Metanephros (tissue), 1 donor: ENCODE data around the gene NFIB. TPM values are rescaled to one million over a fixed set of nuclear protein-coding genes. Genes with fewer than 3 reads are reported as not detected.

ENCODE experiments used
- total RNA-seq: library from RNA; depleted of rRNA; stranded (reverse); fragments of >200 nt; gene quantifications from one replicate; pipeline ENCODE4 v1.2.3, GENCODE V29; 2014

The NFIB gene
- 42.0 TPM for total RNA-seq

GRCh38 chr9:14313951-14314423, at the start of gene NFIB:
TSS of gene NFIB (minus strand) at chr9:14314141. CDS start at chr9:14313511, 630 bp downstream.

